HEK293 (cell line): ENCODE measurements around the gene NCDN.

Experiments
- CTCF ChIA-PET: fragments of 350-600 bp; formaldehyde crosslinking; extraction: SDS; loops from one replicate; lab custom pipeline; 2021; ENCODE audit warnings: antibody characterized with exemption; lab: Yijun Ruan, JAX
- POLR2A ChIA-PET: fragments of 300-600 bp; formaldehyde crosslinking; extraction: SDS; loops from one replicate; lab custom pipeline; 2020; ENCODE audit warnings: antibody characterized with exemption, inconsistent platforms; lab: Yijun Ruan, JAX
- H3K27ac ChIP-seq: fragments of 200-500 bp; sonication (Bioruptor generic); 2 replicates; pipeline ENCODE4 v1.5.1; 2014; ENCODE audit warnings: low read depth, low read length, control low read depth, inconsistent platforms; ENCODE audit errors: extremely low read depth
- H3K36me3 ChIP-seq, 2 experiments: fragments of 200-500 bp in 1 of 2; sonication (Bioruptor generic) in 1 of 2; 1 replicate in 1 of 2; 2 replicates in 1 of 2; pipeline ENCODE4 v1.5.1; 2014 to 2017; ENCODE audit warnings: inconsistent platforms in 2 of 2, low read length in 2 of 2; ENCODE audit not compliant: control insufficient read depth in 2 of 2, insufficient read depth in 1 of 2
- H3K4me1 ChIP-seq: fragments of 200-500 bp; sonication (Bioruptor generic); 2 replicates; pipeline ENCODE4 v1.5.1; 2014; ENCODE audit warnings: mild to moderate bottlenecking, low read length, inconsistent platforms; ENCODE audit not compliant: control insufficient read depth, insufficient read depth
- H3K4me3 ChIP-seq: 2 replicates; pipeline ENCODE4 v1.5.1; 2011; ENCODE audit warnings: low read depth, mild to moderate bottlenecking, control low read depth, low read length, moderate library complexity
- H3K9me3 ChIP-seq: fragments of 200-500 bp; sonication (Bioruptor generic); 2 replicates; pipeline ENCODE4 v1.5.1; 2014; ENCODE audit warnings: low read depth, low read length, inconsistent platforms; ENCODE audit not compliant: control insufficient read depth, insufficient read depth
- OSR2 ChIP-seq: fragments of 450-650 bp; formaldehyde crosslinking; IDR thresholded peaks from 2 replicates; pipeline ENCODE4 v1.5.1; 2016; ENCODE audit warnings: missing biosample characterization, missing genetic modification characterization
- ZNF114 ChIP-seq: fragments of 450-650 bp; formaldehyde crosslinking; IDR thresholded peaks from 2 replicates; pipeline ENCODE4 v1.5.0; 2017; ENCODE audit warnings: missing biosample characterization, missing genetic modification characterization
- ZNF140 ChIP-seq: fragments of 450-650 bp; formaldehyde crosslinking; IDR thresholded peaks from 2 replicates; pipeline ENCODE4 v1.5.1; 2016; ENCODE audit warnings: missing biosample characterization, missing genetic modification characterization
- ZNF16 ChIP-seq: fragments of 450-650 bp; formaldehyde crosslinking; IDR thresholded peaks from 2 replicates; pipeline ENCODE4 v1.5.1; 2016; ENCODE audit warnings: low read depth, missing biosample characterization, missing genetic modification characterization
- ZNF19 ChIP-seq: fragments of 450-650 bp; formaldehyde crosslinking; IDR thresholded peaks from 2 replicates; pipeline ENCODE4; 2016; ENCODE audit warnings: missing biosample characterization, missing genetic modification characterization, low read depth
- ZNF404 ChIP-seq: fragments of 450-650 bp; formaldehyde crosslinking; IDR thresholded peaks from 2 replicates; pipeline ENCODE4 v1.5.1; 2017; ENCODE audit warnings: missing biosample characterization, missing genetic modification characterization
- ZNF426 ChIP-seq: fragments of 450-650 bp; formaldehyde crosslinking; IDR thresholded peaks from 2 replicates; pipeline ENCODE4 v1.5.1; 2017; ENCODE audit warnings: missing biosample characterization, missing genetic modification characterization, mild to moderate bottlenecking, inconsistent platforms, moderate library complexity
- ZNF501 ChIP-seq: fragments of 450-650 bp; formaldehyde crosslinking; IDR thresholded peaks from 2 replicates; pipeline ENCODE4 v1.5.1; 2016; ENCODE audit warnings: missing biosample characterization, missing genetic modification characterization
- ZNF654 ChIP-seq: fragments of 450-650 bp; formaldehyde crosslinking; IDR thresholded peaks from 2 replicates; pipeline ENCODE4 v1.5.1; 2016; ENCODE audit warnings: low read depth, missing biosample characterization, missing genetic modification characterization
- ZNF660 ChIP-seq: fragments of 450-650 bp; IDR thresholded peaks from 2 replicates; pipeline ENCODE4 v1.5.1; 2018; ENCODE audit warnings: missing biosample characterization, mild to moderate bottlenecking, missing genetic modification characterization
- ZSCAN16 ChIP-seq: fragments of 450-650 bp; formaldehyde crosslinking; IDR thresholded peaks from 2 replicates; pipeline ENCODE4 v1.5.1; 2016; ENCODE audit warnings: missing biosample characterization, missing genetic modification characterization
- TF ChIP-seq, protein P1 (sequence below): fragments of 450-650 bp; formaldehyde crosslinking; IDR thresholded peaks from 2 replicates; pipeline ENCODE4 v1.5.1; 2017; ENCODE audit warnings: missing biosample characterization, mild to moderate bottlenecking, missing genetic modification characterization, moderate library complexity
- TF ChIP-seq, protein P2 (sequence below): fragments of 450-650 bp; formaldehyde crosslinking; IDR thresholded peaks from 2 replicates; pipeline ENCODE4 v1.5.1; 2016; ENCODE audit warnings: missing biosample characterization, missing genetic modification characterization
- TF ChIP-seq, protein P3 (sequence below): fragments of 450-650 bp; formaldehyde crosslinking; IDR thresholded peaks from 2 replicates; pipeline ENCODE4 v1.5.1; 2016; ENCODE audit warnings: missing biosample characterization, missing genetic modification characterization

Gene NCDN

DNA sequence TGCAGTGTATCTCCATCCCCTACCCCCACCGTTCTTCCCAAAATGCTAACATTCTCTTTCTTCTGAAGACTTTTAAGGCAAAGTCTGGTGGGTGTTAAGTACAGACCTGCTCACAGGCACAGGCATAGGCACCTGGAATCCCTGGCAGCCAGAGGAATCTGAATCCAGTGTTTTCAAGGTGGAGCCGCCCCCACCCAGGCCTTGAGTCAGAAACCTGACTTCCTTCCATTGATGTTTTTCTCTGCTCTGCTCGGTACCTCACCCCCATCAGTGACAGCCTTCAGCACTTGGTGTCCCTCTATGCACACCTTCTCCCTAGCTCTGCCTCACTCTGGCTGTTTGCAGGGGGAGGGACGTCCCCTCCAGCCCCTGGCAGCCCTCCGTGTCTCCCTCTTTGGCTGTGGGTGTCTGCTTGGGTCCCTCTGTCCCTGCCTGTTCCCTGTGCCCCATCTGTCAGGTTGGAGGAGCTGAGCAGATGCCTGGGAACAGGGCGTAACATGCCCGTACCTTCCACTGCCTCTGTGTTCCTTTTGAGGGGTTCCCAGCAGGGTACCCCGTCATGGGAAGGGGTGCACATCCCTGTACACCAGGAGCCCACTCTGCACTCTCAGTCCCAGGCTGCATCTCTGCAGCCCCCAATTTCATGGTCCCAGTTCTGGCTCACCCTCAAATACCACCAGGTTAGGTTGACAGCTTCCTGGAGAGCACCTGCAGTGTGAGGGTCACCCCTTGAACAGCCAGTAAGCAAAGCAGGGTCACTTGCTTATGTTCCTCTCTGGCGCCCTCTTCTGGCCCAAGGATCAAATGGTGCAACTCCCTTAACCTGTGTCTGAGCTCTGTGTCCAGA is 6.7 kb downstream of the NCDN start:
- H3K9me3 ChIP-seq, result no peaks in the 10 kb centered on the region
- H3K27ac ChIP-seq, result no peak overlapping the region
- H3K4me1 ChIP-seq, result no peaks in the 10 kb centered on the region
- H3K36me3 ChIP-seq, result peaks cover 0 to 79% of the 10 kb centered on the region in 2 experiments; a peak in 2 of 3 replicates
- TF ChIP-seq ZSCAN16 (tag by site-specific recombination) (no peak), ZNF404 (tag by site-specific recombination) (no peak), ZNF660 (tag by site-specific recombination) (0 out of 2 replicates have a peak, but pooled peaks have one; percentile 23), ZNF654 (peak; percentile 67)
- TF ChIP-seq, protein P1, sequence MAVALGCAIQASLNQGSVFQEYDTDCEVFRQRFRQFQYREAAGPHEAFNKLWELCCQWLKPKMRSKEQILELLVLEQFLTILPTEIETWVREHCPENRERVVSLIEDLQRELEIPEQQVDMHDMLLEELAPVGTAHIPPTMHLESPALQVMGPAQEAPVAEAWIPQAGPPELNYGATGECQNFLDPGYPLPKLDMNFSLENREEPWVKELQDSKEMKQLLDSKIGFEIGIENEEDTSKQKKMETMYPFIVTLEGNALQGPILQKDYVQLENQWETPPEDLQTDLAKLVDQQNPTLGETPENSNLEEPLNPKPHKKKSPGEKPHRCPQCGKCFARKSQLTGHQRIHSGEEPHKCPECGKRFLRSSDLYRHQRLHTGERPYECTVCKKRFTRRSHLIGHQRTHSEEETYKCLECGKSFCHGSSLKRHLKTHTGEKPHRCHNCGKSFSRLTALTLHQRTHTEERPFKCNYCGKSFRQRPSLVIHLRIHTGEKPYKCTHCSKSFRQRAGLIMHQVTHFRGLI (tag by site-specific recombination), result no peak
- TF ChIP-seq, protein P2, sequence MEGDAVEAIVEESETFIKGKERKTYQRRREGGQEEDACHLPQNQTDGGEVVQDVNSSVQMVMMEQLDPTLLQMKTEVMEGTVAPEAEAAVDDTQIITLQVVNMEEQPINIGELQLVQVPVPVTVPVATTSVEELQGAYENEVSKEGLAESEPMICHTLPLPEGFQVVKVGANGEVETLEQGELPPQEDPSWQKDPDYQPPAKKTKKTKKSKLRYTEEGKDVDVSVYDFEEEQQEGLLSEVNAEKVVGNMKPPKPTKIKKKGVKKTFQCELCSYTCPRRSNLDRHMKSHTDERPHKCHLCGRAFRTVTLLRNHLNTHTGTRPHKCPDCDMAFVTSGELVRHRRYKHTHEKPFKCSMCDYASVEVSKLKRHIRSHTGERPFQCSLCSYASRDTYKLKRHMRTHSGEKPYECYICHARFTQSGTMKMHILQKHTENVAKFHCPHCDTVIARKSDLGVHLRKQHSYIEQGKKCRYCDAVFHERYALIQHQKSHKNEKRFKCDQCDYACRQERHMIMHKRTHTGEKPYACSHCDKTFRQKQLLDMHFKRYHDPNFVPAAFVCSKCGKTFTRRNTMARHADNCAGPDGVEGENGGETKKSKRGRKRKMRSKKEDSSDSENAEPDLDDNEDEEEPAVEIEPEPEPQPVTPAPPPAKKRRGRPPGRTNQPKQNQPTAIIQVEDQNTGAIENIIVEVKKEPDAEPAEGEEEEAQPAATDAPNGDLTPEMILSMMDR (tag by site-specific recombination), result peak; percentile 64
- TF ChIP-seq, protein P3, sequence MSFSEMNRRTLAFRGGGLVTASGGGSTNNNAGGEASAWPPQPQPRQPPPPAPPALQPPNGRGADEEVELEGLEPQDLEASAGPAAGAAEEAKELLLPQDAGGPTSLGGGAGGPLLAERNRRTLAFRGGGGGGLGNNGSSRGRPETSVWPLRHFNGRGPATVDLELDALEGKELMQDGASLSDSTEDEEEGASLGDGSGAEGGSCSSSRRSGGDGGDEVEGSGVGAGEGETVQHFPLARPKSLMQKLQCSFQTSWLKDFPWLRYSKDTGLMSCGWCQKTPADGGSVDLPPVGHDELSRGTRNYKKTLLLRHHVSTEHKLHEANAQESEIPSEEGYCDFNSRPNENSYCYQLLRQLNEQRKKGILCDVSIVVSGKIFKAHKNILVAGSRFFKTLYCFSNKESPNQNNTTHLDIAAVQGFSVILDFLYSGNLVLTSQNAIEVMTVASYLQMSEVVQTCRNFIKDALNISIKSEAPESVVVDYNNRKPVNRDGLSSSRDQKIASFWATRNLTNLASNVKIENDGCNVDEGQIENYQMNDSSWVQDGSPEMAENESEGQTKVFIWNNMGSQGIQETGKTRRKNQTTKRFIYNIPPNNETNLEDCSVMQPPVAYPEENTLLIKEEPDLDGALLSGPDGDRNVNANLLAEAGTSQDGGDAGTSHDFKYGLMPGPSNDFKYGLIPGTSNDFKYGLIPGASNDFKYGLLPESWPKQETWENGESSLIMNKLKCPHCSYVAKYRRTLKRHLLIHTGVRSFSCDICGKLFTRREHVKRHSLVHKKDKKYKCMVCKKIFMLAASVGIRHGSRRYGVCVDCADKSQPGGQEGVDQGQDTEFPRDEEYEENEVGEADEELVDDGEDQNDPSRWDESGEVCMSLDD (tag by site-specific recombination), result peak; percentile 88; the same call in 1 of the 2 replicates
- ChIA-PET CTCF (interaction anchor here (0.5 to 3.9 kb wide), 34 partner anchors 8 to 778 kb away, joined by 3 to 61 read pairs (median 4); partner anchors contain the start of gene TFAP2E), POLR2A (interaction anchor here (0.6 kb wide), 1 partner anchor 112 kb away, joined by 3 read pairs; no protein-coding TSS in a partner anchor)
- H3K4me3 ChIP-seq, result no peak overlapping the region

DNA sequence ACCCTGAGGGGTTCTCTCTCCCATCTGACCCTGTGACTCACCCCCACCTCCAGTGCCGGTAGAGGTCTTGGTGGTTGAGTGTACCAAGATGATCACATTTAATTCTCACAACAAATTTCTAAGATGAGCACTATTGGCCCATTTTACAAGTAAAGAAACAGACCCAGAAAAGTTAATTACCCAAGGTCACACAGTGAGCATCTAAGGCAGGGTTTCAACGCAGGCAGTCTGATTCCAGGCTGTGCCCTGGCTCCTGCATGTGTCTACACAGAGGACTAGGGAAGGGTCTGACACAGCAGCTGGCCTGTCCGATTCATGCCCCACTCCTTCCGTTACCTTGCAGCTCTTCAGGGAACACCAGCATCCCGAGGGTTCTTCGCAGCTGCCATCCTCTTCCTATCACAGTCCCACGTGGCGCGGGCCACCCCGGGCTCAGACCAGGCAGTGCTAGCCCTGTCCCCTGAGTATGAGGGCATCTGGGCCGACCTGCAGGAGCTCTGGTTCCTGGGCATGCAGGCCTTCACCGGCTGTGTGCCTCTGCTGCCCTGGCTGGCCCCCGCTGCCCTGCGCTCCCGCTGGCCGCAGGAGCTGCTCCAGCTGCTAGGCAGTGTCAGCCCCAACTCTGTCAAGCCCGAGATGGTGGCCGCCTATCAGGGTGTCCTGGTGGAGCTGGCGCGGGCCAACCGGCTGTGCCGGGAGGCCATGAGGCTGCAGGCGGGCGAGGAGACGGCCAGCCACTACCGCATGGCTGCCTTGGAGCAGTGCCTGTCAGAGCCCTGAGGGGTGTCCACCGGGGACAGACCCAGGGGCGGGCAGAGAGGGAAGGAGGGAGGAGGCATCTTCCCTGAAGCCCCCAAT is 7.5 kb downstream of the NCDN start:
- POLR2A ChIA-PET, result interaction anchor here (0.6 kb wide), 1 partner anchor 113 kb away, joined by 3 read pairs; no protein-coding TSS in a partner anchor
- TF ChIP-seq ZNF140 (tag by site-specific recombination), result no peak
- TF ChIP-seq ZNF16 (tag by site-specific recombination), result no peak
- TF ChIP-seq ZNF19 (tag by site-specific recombination), result no peak
- no peak for TF ChIP-seq ZNF114
- no peak for TF ChIP-seq OSR2 (tag by site-specific recombination)
- no peak for TF ChIP-seq ZNF501 (tag by site-specific recombination)
- TF ChIP-seq ZNF426 (tag by site-specific recombination), result no peak
- TF ChIP-seq, all 188 proteins: peak for 0
- Histone ChIP-seq H3K27ac (no peak overlapping the region), H3K36me3 (peaks cover 0 to 71% of the 10 kb centered on the region in 2 experiments; a peak in 2 of 3 replicates), H3K9me3 (no peaks in the 10 kb centered on the region), H3K4me3 (no peak overlapping the region), H3K4me1 (no peaks in the 10 kb centered on the region)
- CTCF ChIA-PET, result interaction anchor here (0.5 to 3.9 kb wide), 34 partner anchors 8 to 779 kb away, joined by 3 to 61 read pairs (median 4); partner anchors contain the start of gene TFAP2E
